Measurements from ENCODE around the gene NDUFA3. TPM values are rescaled to one million over a fixed set of nuclear protein-coding genes. Genes with fewer than 3 reads are reported as not detected.

The NDUFA3 gene
- total and polyA plus RNA-seq, 8 donors, result 27.7 to 166 (median 50.5) TPM

DNA sequence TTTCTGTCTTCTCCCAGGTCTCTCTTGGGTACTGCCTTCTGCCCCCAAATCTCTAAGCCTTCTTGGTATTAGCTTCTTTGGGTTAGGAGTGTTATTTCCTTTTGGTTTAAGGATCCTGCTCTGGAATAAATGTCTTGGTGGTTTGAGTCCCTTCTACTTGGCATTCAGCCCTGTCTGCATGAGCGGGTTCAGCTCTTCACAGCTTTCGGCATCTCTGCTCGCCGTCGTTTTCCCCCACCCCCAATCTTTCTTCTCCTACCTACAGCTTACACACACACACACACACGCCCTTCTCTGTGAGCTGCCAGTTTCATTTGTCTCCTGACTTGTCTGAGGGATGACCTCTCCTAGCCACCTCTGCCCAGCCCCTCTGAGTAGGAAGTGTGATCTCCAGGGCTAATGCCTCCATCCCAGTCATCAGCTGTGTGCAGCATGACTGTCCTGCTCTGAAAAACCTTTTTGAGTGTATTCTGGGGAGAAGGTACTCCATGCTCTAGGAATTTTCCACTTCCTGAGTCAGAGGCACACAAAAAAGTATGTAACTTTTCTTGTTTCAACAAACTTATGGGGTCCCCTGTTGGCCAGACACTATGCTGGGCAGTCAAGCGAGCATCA, 39.6 kb downstream of the NDUFA3 start:
- Histone ChIP-seq H3K27me3 (no peaks in the 10 kb centered on the region), H3K36me3 (peaks cover 9 to 47% (median 33%) of the 10 kb centered on the region in 3 donors), H3K27ac (no peak overlapping the region), H3K4me1 (peaks cover 0 to 14% (median 0%) of the 10 kb centered on the region in 3 donors), H3K4me3 (no peak overlapping the region), H3K9me3 (no peaks in the 10 kb centered on the region)
- FAIRE-seq, result no peak
- ATAC-seq, result no peak
- TF ChIP-seq, protein P1, sequence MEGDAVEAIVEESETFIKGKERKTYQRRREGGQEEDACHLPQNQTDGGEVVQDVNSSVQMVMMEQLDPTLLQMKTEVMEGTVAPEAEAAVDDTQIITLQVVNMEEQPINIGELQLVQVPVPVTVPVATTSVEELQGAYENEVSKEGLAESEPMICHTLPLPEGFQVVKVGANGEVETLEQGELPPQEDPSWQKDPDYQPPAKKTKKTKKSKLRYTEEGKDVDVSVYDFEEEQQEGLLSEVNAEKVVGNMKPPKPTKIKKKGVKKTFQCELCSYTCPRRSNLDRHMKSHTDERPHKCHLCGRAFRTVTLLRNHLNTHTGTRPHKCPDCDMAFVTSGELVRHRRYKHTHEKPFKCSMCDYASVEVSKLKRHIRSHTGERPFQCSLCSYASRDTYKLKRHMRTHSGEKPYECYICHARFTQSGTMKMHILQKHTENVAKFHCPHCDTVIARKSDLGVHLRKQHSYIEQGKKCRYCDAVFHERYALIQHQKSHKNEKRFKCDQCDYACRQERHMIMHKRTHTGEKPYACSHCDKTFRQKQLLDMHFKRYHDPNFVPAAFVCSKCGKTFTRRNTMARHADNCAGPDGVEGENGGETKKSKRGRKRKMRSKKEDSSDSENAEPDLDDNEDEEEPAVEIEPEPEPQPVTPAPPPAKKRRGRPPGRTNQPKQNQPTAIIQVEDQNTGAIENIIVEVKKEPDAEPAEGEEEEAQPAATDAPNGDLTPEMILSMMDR (IDR thresholded peaks at IDR 0.05), result no peak
- 79 to 81% methylated on average over 7 of the region's 7 CpGs for WGBS, 2 donors
- DNase-seq, result no peak
- intact Hi-C loops (cut with DNase I), result no loop called here

- Histone ChIP-seq H3K4me3 (no peak overlapping the region), H3K27me3 (no peaks in the 10 kb centered on the region), H3K27ac (no peak overlapping the region), H3K4me1 (peaks cover 0 to 4% (median 0%) of the 10 kb centered on the region in 3 donors), H3K36me3 (peaks cover 9 to 62% (median 53%) of the 10 kb centered on the region in 3 donors), H3K9me3 (no peaks in the 10 kb centered on the region)
- intact Hi-C loops (cut with DNase I), result no loop called here
- TF ChIP-seq, protein P1 (IDR thresholded peaks at IDR 0.05), result no peak
- FAIRE-seq, result no peak
- 91 to 92% methylated on average over 28 of the region's 28 CpGs for WGBS, 2 donors
- DNase-seq, result no peak
- no peak for ATAC-seq
Observed at GRCh38 chr19:54145541-54146158, 43.0 kb downstream of the NDUFA3 start.

- TF ChIP-seq, protein P1 (IDR thresholded peaks at IDR 0.05), result no peak
- DNase-seq (no peak), FAIRE-seq (no peak), ATAC-seq (peak in 2 of 4 donors; percentile 4 to 20)
- WGBS, 2 donors, result 90 to 94% methylated on average over 2 to 3 of the region's 3 CpGs
- intact Hi-C loops (cut with DNase I), result no loop called here
- Histone ChIP-seq H3K4me1 (no peaks in the 10 kb centered on the region), H3K36me3 (peaks cover 9 to 78% (median 61%) of the 10 kb centered on the region in 3 donors), H3K4me3 (no peak overlapping the region), H3K27me3 (no peaks in the 10 kb centered on the region), H3K27ac (no peak overlapping the region), H3K9me3 (no peaks in the 10 kb centered on the region)
Observed at GRCh38 chr19:54147676-54148075, 45.0 kb downstream of the NDUFA3 start.

DNA sequence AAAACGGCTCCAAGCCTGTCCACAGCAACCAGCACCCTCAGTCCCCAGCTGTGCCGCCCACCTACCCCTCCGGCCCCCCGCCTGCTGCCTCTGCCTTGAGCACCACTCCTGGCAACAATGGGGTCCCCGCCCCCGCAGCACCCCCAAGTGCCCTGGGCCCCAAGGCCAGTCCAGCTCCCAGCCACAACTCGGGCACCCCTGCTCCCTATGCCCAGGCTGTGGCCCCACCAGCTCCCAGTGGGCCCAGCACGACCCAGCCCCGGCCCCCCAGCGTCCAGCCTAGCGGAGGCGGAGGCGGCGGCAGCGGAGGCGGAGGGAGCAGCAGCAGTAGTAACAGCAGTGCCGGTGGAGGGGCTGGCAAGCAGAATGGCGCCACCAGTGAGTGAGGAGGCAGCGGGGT, 45.5 kb downstream of the NDUFA3 start:
- WGBS, 2 donors, result 86 to 88% methylated on average over 11 to 19 of the region's 19 CpGs
- Histone ChIP-seq H3K4me1 (no peaks in the 10 kb centered on the region), H3K27me3 (no peaks in the 10 kb centered on the region), H3K4me3 (no peak overlapping the region), H3K27ac (no peak overlapping the region), H3K36me3 (peaks cover 9 to 78% (median 61%) of the 10 kb centered on the region in 3 donors), H3K9me3 (no peaks in the 10 kb centered on the region)
- intact Hi-C loops (cut with DNase I), result no loop called here
- FAIRE-seq (no peak), ATAC-seq (no peak), DNase-seq (peak in 2 of 6 donors; percentile 54 to 84)
- TF ChIP-seq, protein P1 (IDR thresholded peaks at IDR 0.05), result no peak

All from pancreas (tissue), 10 donors.